Natural killer cell treated with Interleukin-12 subunit alpha and Interleukin-12 subunit beta and Interleukin-15 and Interleukin-18, amount 100 ng/mL, for 72 hours (primary cell): ENCODE measurements around the gene ZMIZ1. TPM values are rescaled to one million over a fixed set of nuclear protein-coding genes. Genes with fewer than 3 reads are reported as not detected.
A peak's percentile ranks its signal among the peaks of the same experiment; 100 is the strongest.

ENCODE experiments used
- ATAC-seq, 2 donors: fragments of 150-1000 bp; cut with Tn5 transposase in 1 of 2; sonication (Bioruptor Pico), chemical (Tn5 transposase) in 1 of 2; 2 replicates each; pipeline ENCODE4 v1.10.0; 2021
- DNase-seq: peaks from one replicate; pipeline ENCODE4 v3.0.0; 2022; ENCODE audit warnings: low spot score
- H3K27ac Mint-ChIP-seq, 2 donors: 1 replicate in 1 of 2; 2 replicates in 1 of 2; pipeline ENCODE4 v1.8.0; 2022; ENCODE audit warnings: mixed read lengths in 2 of 2, mild to moderate bottlenecking in 1 of 2, moderate library complexity in 1 of 2
- H3K27me3 Mint-ChIP-seq, 2 donors: 1 replicate in 1 of 2; 2 replicates in 1 of 2; pipeline ENCODE4 v1.8.0; 2022; ENCODE audit warnings: mixed read lengths in 2 of 2
- H3K36me3 Mint-ChIP-seq: one replicate; pipeline ENCODE4 v1.8.0; 2022; ENCODE audit warnings: mixed read lengths
- H3K4me1 Mint-ChIP-seq, 2 donors: 1 replicate in 1 of 2; 2 replicates in 1 of 2; pipeline ENCODE4 v1.8.0; 2022; ENCODE audit warnings: low read depth in 2 of 2, mixed read lengths in 2 of 2, mild to moderate bottlenecking in 1 of 2
- H3K4me3 Mint-ChIP-seq: one replicate; pipeline ENCODE4 v1.8.0; 2022; ENCODE audit warnings: mixed read lengths
- H3K9me3 Mint-ChIP-seq: 2 replicates; pipeline ENCODE4 v1.8.0; 2022; ENCODE audit warnings: mixed read lengths
- total RNA-seq, 2 donors: library from RNA; stranded (reverse); gene quantifications; one replicate each; pipeline ENCODE4 v1.2.3, GENCODE V29; 2022

The ZMIZ1 gene
- total RNA-seq, 2 donors from 2014 or later = 49.7 to 54.4 TPM

DNA sequence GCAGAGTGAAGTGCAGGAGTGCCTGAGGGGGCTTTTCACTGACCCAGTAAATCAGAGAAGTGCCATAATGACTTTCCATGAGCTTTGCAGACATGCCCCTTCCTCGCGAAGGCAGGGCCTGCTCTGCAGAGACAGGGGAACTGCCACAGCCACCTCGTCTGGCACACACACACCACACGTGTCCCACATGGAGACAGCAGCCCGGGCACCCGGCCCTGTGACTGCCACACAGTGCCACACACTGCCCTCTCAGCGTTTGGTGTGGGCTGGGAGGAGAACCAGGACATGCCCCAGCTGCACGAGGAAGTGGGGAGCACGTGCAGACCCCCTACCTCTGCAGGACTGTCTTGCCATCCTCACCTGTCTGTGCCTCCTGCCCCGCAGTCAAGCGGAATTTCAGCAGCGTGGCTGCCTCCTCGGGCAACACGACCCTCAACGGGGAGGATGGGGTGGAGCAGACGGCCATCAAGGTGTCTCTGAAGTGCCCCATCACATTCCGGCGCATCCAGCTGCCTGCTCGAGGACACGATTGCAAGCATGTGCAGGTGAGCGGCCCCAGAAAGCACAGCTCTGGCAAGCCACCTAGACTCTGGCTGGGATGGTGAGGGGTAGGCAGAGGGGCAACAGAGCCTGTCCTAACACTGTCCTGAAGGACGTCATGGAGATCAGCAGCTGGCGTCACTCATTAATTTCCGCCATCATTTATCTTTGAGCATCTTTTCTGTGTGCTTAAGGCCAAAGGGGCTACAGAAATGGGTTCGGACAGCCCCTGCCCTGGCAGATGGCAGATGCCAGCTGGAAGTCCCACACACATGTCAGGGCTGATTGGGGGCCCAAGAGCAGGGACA is 235.1 kb downstream of the ZMIZ1 start:
- no peak for ATAC-seq
- DNase-seq = no peak
- no peak overlapping the region for H3K4me3 Mint-ChIP-seq
- no peaks in the 10 kb centered on the region for H3K9me3 Mint-ChIP-seq
- no peaks in the 10 kb centered on the region for H3K27me3 Mint-ChIP-seq
- no peak overlapping the region for H3K27ac Mint-ChIP-seq
- H3K4me1 Mint-ChIP-seq = peaks cover 6 to 24% of the 10 kb centered on the region in 2 donors
- peaks cover 6% of the 10 kb centered on the region for H3K36me3 Mint-ChIP-seq

- DNase-seq (no peak), ATAC-seq (no peak)
- H3K27ac Mint-ChIP-seq = no peak overlapping the region
- peaks cover 6% of the 10 kb centered on the region for H3K36me3 Mint-ChIP-seq
- no peaks in the 10 kb centered on the region for H3K9me3 Mint-ChIP-seq
- H3K4me3 Mint-ChIP-seq = no peak overlapping the region
- H3K4me1 Mint-ChIP-seq = peaks cover 0 to 21% of the 10 kb centered on the region in 2 donors
- H3K27me3 Mint-ChIP-seq = no peaks in the 10 kb centered on the region
Measured at GRCh38 chr10:79304479-79305087, 235.8 kb downstream of the ZMIZ1 start.

DNA sequence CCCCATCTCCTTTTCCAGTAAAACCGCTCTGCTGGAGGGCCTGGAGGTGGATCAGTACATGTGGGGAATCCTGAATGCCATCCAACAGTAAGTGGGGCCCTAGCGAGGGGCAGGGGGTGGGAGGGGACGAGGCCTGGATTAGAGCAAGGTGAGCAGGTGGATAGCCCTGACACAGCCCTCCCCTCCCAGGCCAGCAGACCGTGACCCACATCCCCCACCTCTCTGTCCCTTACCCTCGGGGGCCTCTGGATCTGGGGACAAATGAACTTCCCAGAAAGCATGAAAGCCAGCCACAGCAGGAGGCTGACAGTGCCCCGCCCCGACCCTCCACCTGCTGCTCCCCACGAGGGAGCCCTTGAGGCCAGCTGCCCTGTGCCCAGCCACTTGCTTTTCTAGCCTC is 236.7 kb downstream of the ZMIZ1 start:
- H3K4me3 Mint-ChIP-seq = no peak overlapping the region
- DNase-seq (no peak), ATAC-seq (no peak)
- peaks cover 6% of the 10 kb centered on the region for H3K36me3 Mint-ChIP-seq
- no peaks in the 10 kb centered on the region for H3K27me3 Mint-ChIP-seq
- H3K9me3 Mint-ChIP-seq = no peaks in the 10 kb centered on the region
- peaks cover 0 to 23% of the 10 kb centered on the region in 2 donors for H3K4me1 Mint-ChIP-seq
- H3K27ac Mint-ChIP-seq = no peak overlapping the region

GRCh38 chr10:79305988-79306387 is 237.2 kb downstream of the ZMIZ1 start:
- Mint-ChIP-seq H3K27ac (no peak overlapping the region), H3K4me3 (no peak overlapping the region), H3K4me1 (peaks cover 0 to 26% of the 10 kb centered on the region in 2 donors), H3K27me3 (no peaks in the 10 kb centered on the region), H3K36me3 (peaks cover 6% of the 10 kb centered on the region), H3K9me3 (no peaks in the 10 kb centered on the region)
- DNase-seq = no peak
- no peak for ATAC-seq

GRCh38 chr10:79306644-79307220 is 238.0 kb downstream of the ZMIZ1 start:
- DNase-seq (no peak), ATAC-seq (no peak)
- Mint-ChIP-seq H3K9me3 (no peaks in the 10 kb centered on the region), H3K36me3 (peaks cover 6% of the 10 kb centered on the region), H3K4me3 (no peak overlapping the region), H3K27ac (no peak overlapping the region), H3K27me3 (no peaks in the 10 kb centered on the region), H3K4me1 (peaks cover 0 to 20% of the 10 kb centered on the region in 2 donors)

- Mint-ChIP-seq H3K36me3 (peaks cover 6% of the 10 kb centered on the region), H3K4me1 (peaks cover 0 to 20% of the 10 kb centered on the region in 2 donors), H3K9me3 (no peaks in the 10 kb centered on the region), H3K27ac (peak overlapping the region in 1 of 2 donors; percentile 54), H3K27me3 (no peaks in the 10 kb centered on the region), H3K4me3 (no peak overlapping the region)
- DNase-seq = no peak
- no peak for ATAC-seq
Measured at GRCh38 chr10:79308016-79308415, 239.2 kb downstream of the ZMIZ1 start.

GRCh38 chr10:79308969-79309665 is 240.4 kb downstream of the ZMIZ1 start:
- Mint-ChIP-seq H3K27me3 (no peaks in the 10 kb centered on the region), H3K9me3 (no peaks in the 10 kb centered on the region), H3K4me3 (no peak overlapping the region), H3K36me3 (peaks cover 6% of the 10 kb centered on the region), H3K27ac (peak overlapping the region in 1 of 2 donors; percentile 81), H3K4me1 (peaks cover 0 to 21% of the 10 kb centered on the region in 2 donors)
- DNase-seq (no peak), ATAC-seq (no peak)

- no peak for ATAC-seq
- Mint-ChIP-seq H3K36me3 (peaks cover 6% of the 10 kb centered on the region), H3K27ac (peak overlapping the region in 1 of 2 donors; percentile 44)
Measured at GRCh38 chr10:79310200-79310865, 241.6 kb downstream of the ZMIZ1 start.

DNA sequence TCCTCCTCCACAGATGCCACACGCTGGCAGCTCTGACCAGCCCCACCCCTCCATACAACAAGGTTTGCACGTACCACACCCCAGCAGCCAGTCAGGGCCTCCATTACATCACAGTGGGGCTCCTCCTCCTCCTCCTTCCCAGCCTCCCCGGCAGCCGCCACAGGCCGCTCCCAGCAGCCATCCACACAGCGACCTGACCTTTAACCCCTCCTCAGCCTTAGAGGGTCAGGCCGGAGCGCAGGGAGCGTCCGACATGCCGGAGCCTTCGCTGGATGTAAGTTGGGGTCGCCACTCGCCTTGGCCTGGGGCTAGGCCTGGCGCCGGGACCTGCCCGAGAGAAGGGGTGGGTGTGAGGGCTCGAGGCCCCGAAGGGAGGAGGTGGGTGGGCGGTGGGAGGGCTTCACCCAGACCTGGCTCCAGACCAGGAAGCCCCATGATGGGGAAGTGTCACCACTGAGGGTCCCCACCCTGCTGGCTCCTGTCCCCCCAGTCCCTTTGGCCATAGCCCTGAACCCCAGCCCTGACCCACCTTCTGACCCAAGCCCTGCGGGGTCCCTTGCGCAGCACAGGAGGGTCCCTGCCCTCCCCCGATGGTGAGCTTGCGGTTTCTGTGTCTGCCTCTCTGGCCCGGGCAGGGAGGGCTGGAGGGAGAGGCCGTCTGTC is 242.3 kb downstream of the ZMIZ1 start:
- Mint-ChIP-seq H3K4me3 (peak overlapping the region; percentile 41), H3K27me3 (no peaks in the 10 kb centered on the region), H3K9me3 (no peaks in the 10 kb centered on the region), H3K4me1 (peaks cover 5 to 27% of the 10 kb centered on the region in 2 donors), H3K27ac (peak overlapping the region in 1 of 2 donors; percentile 44), H3K36me3 (peaks cover 6% of the 10 kb centered on the region)
- ATAC-seq = peak in 1 of 2 donors; percentile 17
- no peak for DNase-seq

More at GRCh38 chr10:79310200-79310865, 241.6 kb downstream of the ZMIZ1 start:
- Mint-ChIP-seq H3K4me3 (peak overlapping the region; percentile 41), H3K4me1 (peaks cover 0 to 21% of the 10 kb centered on the region in 2 donors), H3K27me3 (no peaks in the 10 kb centered on the region), H3K9me3 (no peaks in the 10 kb centered on the region)
- no peak for DNase-seq

GRCh38 chr10:79311581-79312407 is 243.0 kb downstream of the ZMIZ1 start:
- peaks cover 6% of the 10 kb centered on the region for H3K36me3 Mint-ChIP-seq
- ATAC-seq (no peak), DNase-seq (no peak)
- H3K9me3 Mint-ChIP-seq = no peaks in the 10 kb centered on the region
- peaks cover 11 to 31% of the 10 kb centered on the region in 2 donors for H3K4me1 Mint-ChIP-seq
- no peaks in the 10 kb centered on the region for H3K27me3 Mint-ChIP-seq
- no peak overlapping the region for H3K4me3 Mint-ChIP-seq
- no peak overlapping the region for H3K27ac Mint-ChIP-seq

- ATAC-seq (no peak), DNase-seq (no peak)
- H3K9me3 Mint-ChIP-seq = no peaks in the 10 kb centered on the region
- H3K36me3 Mint-ChIP-seq = peaks cover 4% of the 10 kb centered on the region
- H3K27ac Mint-ChIP-seq = no peak overlapping the region
- no peaks in the 10 kb centered on the region for H3K27me3 Mint-ChIP-seq
- H3K4me1 Mint-ChIP-seq = peaks cover 20 to 39% of the 10 kb centered on the region in 2 donors
- no peak overlapping the region for H3K4me3 Mint-ChIP-seq
Measured at GRCh38 chr10:79312601-79313187, 243.9 kb downstream of the ZMIZ1 start.

DNA sequence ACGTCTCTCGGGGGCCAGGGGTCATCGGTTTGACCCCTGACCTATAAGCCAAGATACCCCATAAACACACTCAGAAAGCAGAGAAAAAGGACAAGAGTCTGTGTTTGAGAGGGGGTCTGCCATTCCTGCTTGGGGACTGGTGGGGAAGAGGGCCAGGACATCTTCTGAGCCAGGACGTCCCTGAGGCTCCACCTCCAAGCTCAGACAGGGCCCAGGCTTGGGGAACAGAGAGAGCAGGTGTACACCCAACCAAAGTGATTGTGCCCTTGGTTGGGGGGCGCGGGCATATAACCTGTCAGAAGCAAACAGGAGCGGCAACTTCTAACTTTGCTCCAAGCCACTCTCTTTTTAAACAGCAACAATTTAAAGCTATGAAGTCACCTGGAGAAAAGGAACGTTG is 244.6 kb downstream of the ZMIZ1 start:
- H3K4me3 Mint-ChIP-seq = no peak overlapping the region
- no peaks in the 10 kb centered on the region for H3K36me3 Mint-ChIP-seq
- H3K27ac Mint-ChIP-seq = no peak overlapping the region
- H3K4me1 Mint-ChIP-seq = peaks cover 26 to 40% of the 10 kb centered on the region in 2 donors
- no peak for DNase-seq
- no peaks in the 10 kb centered on the region for H3K27me3 Mint-ChIP-seq
- no peaks in the 10 kb centered on the region for H3K9me3 Mint-ChIP-seq
- no peak for ATAC-seq
